Right ventricle myocardium inferior (tissue), 1 donor: Measurements from ENCODE around the gene SNIP1. TPM values are rescaled to one million over a fixed set of nuclear protein-coding genes. Genes with fewer than 3 reads are reported as not detected.
A peak's percentile ranks its signal among the peaks of the same experiment; 100 is the strongest.

ENCODE experiments used
- ATAC-seq: fragments of 200-7000 bp; cut with Tn5 transposase; one replicate; pipeline ENCODE4 v1.9.1; 2020; ENCODE audit warnings: mild to moderate bottlenecking, moderate library complexity
- DNase-seq: peaks from one replicate; pipeline ENCODE4 v3.0.0; 2021; ENCODE audit errors: missing footprints
- intact Hi-C: fragments of 100-400 bp; cut with DNase I; formaldehyde crosslinking; loops from one replicate; pipeline ENCODE4 v1.11.0; 2022
- microRNA-seq: library from miRNA; unstranded; fragments of <30 nt; microRNA quantifications from one replicate; pipeline ENCODE4 v1.2.0, GENCODE V29; 2020
- total RNA-seq: library from RNA; stranded (reverse); fragmentation: NEBNext Ultra II Directional; extraction: Animal tissue kit (Norgen Biotek cat#: 25700); gene quantifications from one replicate; pipeline ENCODE4 v1.2.1, GENCODE V29; 2021
- donor health status: DM: no; HTN: yes; CAD: no; lungs with severe emphysema.

The SNIP1 gene
- total RNA-seq, 1 donor from 2014 or later = 11.8 TPM

- intact Hi-C loops = loop anchor here (1.0 kb wide), 1 partner anchor 32 kb away; no protein-coding TSS in a partner anchor
- ATAC-seq (peak; percentile 75), DNase-seq (peak; percentile 90)
These were observed 67.1 kb downstream of the SNIP1 start for GRCh38 chr1:37486680-37487618.

DNA sequence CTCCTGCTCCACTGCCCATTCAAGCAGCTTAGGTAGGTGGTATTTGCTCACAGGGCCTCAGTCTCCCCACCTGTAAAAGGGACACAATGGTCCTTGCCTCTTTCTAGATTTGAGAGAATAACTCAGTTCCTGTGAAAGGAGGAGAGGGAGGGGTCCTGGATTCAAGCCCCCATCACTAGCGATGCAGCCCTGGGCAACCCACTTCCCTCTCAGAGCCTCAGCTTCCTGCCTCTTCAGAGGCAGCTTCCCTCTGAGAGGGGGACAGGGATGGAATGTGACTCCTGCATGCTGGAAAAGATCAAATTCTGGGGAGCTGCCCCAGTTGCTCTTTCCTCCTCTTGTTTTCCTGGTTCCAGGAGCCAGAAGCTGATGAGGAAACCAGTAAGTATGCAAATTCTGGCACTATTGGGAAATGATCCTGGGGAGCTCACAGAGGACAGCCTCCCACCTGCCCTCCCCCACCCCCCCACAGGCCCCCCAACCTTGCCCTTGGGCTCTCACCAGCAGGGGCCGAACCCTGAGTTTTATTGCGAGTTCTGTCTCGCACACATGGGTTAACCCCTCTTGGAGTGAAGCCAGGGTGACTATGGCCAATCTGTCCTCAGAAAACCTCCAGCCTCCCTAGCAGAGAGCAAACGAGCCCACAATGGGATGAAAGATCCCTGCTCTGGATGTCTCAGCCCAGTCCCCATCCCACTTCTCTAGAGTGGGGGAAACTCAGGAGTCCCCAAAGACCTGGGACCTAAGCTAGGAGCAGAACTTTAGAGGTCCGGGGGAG is 68.0 kb downstream of the SNIP1 start:
- peak; percentile 8 for ATAC-seq
- no peak for DNase-seq
- intact Hi-C loops = no loop called here

Small RNAs within 50 kb of the gene (microRNA-seq; reads per million reads assigned to microRNA genes)
- gene MIR5581 = 1.4 reads per million

Other genes with a start within 250 kb of the SNIP1 start
- 4.3 TPM for gene ZC3H12A, start 79.7 kb downstream of the SNIP1 start, total RNA-seq
- 35.9 TPM for gene MEAF6, start 39.5 kb downstream of the SNIP1 start, total RNA-seq
- gene DNALI1, start 2.6 kb upstream of the SNIP1 start, total RNA-seq = 6.1 TPM
- gene GNL2, start 41.6 kb upstream of the SNIP1 start, total RNA-seq = 22.0 TPM
- not detected for gene RSPO1, start 80.6 kb upstream of the SNIP1 start, total RNA-seq
- 0.60 TPM for gene CDCA8, start 138.2 kb upstream of the SNIP1 start, total RNA-seq
- 0.32 TPM for gene EPHA10, start 210.8 kb upstream of the SNIP1 start, total RNA-seq
- gene MANEAL, start 239.6 kb upstream of the SNIP1 start, total RNA-seq = 1.2 TPM